B cell (primary cell): ENCODE results near the gene PPT1. TPM values are rescaled to one million over a fixed set of nuclear protein-coding genes. Genes with fewer than 3 reads are reported as not detected.

ENCODE experiments used
- ATAC-seq: fragments of 200-7000 bp; cut with Tn5 transposase; one replicate; pipeline ENCODE4 v1.10.0; 2021; ENCODE audit warnings: low read depth, mild to moderate bottlenecking, moderate number of reproducible peaks, moderate library complexity
- CTCF ChIA-PET: fragments of 350-600 bp; sonication (Branson Sonifier 250); formaldehyde crosslinking; loops from one replicate; lab custom pipeline; 2021; ENCODE audit warnings: antibody characterized with exemption, inconsistent platforms; lab: Charles Lee
- POLR2A ChIA-PET: fragments of 350-600 bp; sonication (Branson Sonifier 250); formaldehyde crosslinking; loops from one replicate; lab custom pipeline; 2021; ENCODE audit warnings: antibody characterized with exemption; lab: Charles Lee
- DNase-seq: peaks from one replicate; pipeline ENCODE4 v3.0.0; 2013
- H2AFZ ChIP-seq: 2 replicates; pipeline ENCODE4 v1.6.1; 2012; ENCODE audit warnings: mild to moderate bottlenecking, low read depth, low read length; ENCODE audit not compliant: insufficient read depth, poor library complexity, severe bottlenecking
- H3K27ac ChIP-seq, 2 donors: 1 replicate in 1 of 2; 2 replicates in 1 of 2; pipeline ENCODE4 v1.5.1; 2012 to 2013; ENCODE audit warnings: low read length in 2 of 2, mild to moderate bottlenecking in 2 of 2, moderate library complexity in 1 of 2
- H3K27me3 ChIP-seq, 4 experiments: fragments of 200-600 bp in 1 of 4; sonication (generic) in 1 of 4; replicated peaks in 1 of 4; 1 replicate in 2 of 4; 2 replicates in 2 of 4; pipeline versions ENCODE4 v1.6.1 to v1.7.0; 2013 to 2016; ENCODE audit warnings: low read length in 3 of 4, mild to moderate bottlenecking in 2 of 4, mixed read lengths in 1 of 4, moderate library complexity in 1 of 4; ENCODE audit not compliant: insufficient read depth in 4 of 4, control insufficient read depth in 3 of 4; ENCODE audit errors: control extremely low read depth in 1 of 4
- H3K36me3 ChIP-seq, 2 experiments: replicated peaks in 1 of 2; 1 replicate in 1 of 2; 2 replicates in 1 of 2; pipeline versions ENCODE4 v1.6.1 to v1.7.1; 2013; ENCODE audit warnings: low read length in 1 of 2; ENCODE audit not compliant: insufficient read depth in 2 of 2, control insufficient read depth in 1 of 2; ENCODE audit errors: control extremely low read depth in 1 of 2, extremely low read depth in 1 of 2
- H3K4me1 ChIP-seq, 2 donors: fragments of 200-600 bp in 1 of 2; sonication (generic) in 1 of 2; 1 replicate in 1 of 2; 2 replicates in 1 of 2; pipeline versions ENCODE4 v1.5.1 to v1.6.1; 2013 to 2017; ENCODE audit warnings: low read length in 2 of 2; ENCODE audit not compliant: control insufficient read depth in 2 of 2, insufficient read depth in 2 of 2
- H3K4me2 ChIP-seq: replicated peaks from 2 replicates; pipeline ENCODE3; 2012; ENCODE audit warnings: mild to moderate bottlenecking, low read depth, low read length; ENCODE audit not compliant: poor library complexity, severe bottlenecking
- H3K4me3 ChIP-seq, 5 experiments: fragments of 200-600 bp in 1 of 5; sonication (generic) in 1 of 5; 1 replicate in 3 of 5; 2 replicates in 2 of 5; pipeline versions ENCODE4 v1.5.1 to v1.7.0; 2011 to 2016; ENCODE audit warnings: low read length in 4 of 5, mild to moderate bottlenecking in 4 of 5, low read depth in 2 of 5, control low read depth in 1 of 5, moderate library complexity in 1 of 5; ENCODE audit not compliant: insufficient read depth in 1 of 5; ENCODE audit errors: control extremely low read depth in 1 of 5, extremely low read depth in 1 of 5
- H3K79me2 ChIP-seq: fragments of 200-600 bp; sonication (generic); one replicate; pipeline ENCODE4 v1.6.0; 2016; ENCODE audit warnings: low read length; ENCODE audit not compliant: control insufficient read depth, insufficient read depth
- H3K9ac ChIP-seq: fragments of 200-600 bp; sonication (generic); 2 replicates; pipeline ENCODE4 v1.6.1; 2017; ENCODE audit warnings: mild to moderate bottlenecking, low read length, moderate library complexity
- H3K9me3 ChIP-seq, 3 donors: one replicate each; pipeline versions ENCODE4 v1.6.1 to v1.7.1; 2013; ENCODE audit warnings: low read length in 2 of 3; ENCODE audit not compliant: control insufficient read depth in 2 of 3, insufficient read depth in 1 of 3; ENCODE audit errors: control extremely low read depth in 1 of 3
- H4K20me1 ChIP-seq: 2 replicates; pipeline ENCODE4 v1.6.0; 2012; ENCODE audit warnings: mild to moderate bottlenecking, low read length; ENCODE audit not compliant: insufficient read depth, control insufficient read depth, poor library complexity, severe bottlenecking
- H3K27ac Mint-ChIP-seq: one replicate; pipeline ENCODE4 v1.8.0; 2021; ENCODE audit warnings: mixed read lengths
- H3K27me3 Mint-ChIP-seq: one replicate; pipeline ENCODE4 v1.8.0; 2021; ENCODE audit warnings: mixed read lengths
- H3K4me1 Mint-ChIP-seq: one replicate; pipeline ENCODE4 v1.8.0; 2021; ENCODE audit warnings: mixed read lengths
- H3K4me3 Mint-ChIP-seq: one replicate; pipeline ENCODE4 v1.8.0; 2021; ENCODE audit warnings: mixed read lengths
- H3K9me3 Mint-ChIP-seq: one replicate; pipeline ENCODE4 v1.8.0; 2022; ENCODE audit warnings: mixed read lengths; ENCODE audit not compliant: insufficient read depth
- EZH2 ChIP-seq: IDR thresholded peaks from 2 replicates; pipeline ENCODE4 v1.6.1; 2012; ENCODE audit warnings: borderline replicate concordance, low read depth, mild to moderate bottlenecking, moderate library complexity, low read length; ENCODE audit not compliant: insufficient read depth, poor library complexity, severe bottlenecking
- whole genome bisulfite sequencing: methylation state at CpG from one replicate; pipeline ENCODE4 v1.1.5; 2013; ENCODE audit warnings: missing lambda C conversion rate; ENCODE audit not compliant: insufficient coverage; 5-methylcytosine and 5-hydroxymethylcytosine counted together
- intact Hi-C: fragments of 100-400 bp; cut with micrococcal nuclease; formaldehyde crosslinking; loops from one replicate; pipeline ENCODE4 v1.10.0; 2022
- polyA plus RNA-seq: library from polyadenylated mRNA; depleted of rRNA; stranded (reverse); fragments of >200 nt; gene quantifications from 2 replicates; pipeline ENCODE4 v1.2.3, GENCODE V29; 2012
- total RNA-seq, 2 donors: library from RNA; stranded (reverse); fragments of 120-200 nt in 1 of 2; gene quantifications; 1 replicate in 1 of 2; 2 replicates in 1 of 2; pipeline versions ENCODE4 v1.2.3 to v1.2.4, GENCODE V29; 2013 to 2022
- TF ChIP-seq, protein P1 (sequence below): fragments of 200-600 bp; IDR thresholded peaks from one replicate; pipeline ENCODE4 v1.8.0; 2022; ENCODE audit warnings: antibody characterized with exemption, mild to moderate bottlenecking

Gene PPT1
- total and polyA plus RNA-seq, 2 donors (not counting 1 experiment from before 2014, with no cell fraction given), result 10.4 to 38.2 TPM

DNA sequence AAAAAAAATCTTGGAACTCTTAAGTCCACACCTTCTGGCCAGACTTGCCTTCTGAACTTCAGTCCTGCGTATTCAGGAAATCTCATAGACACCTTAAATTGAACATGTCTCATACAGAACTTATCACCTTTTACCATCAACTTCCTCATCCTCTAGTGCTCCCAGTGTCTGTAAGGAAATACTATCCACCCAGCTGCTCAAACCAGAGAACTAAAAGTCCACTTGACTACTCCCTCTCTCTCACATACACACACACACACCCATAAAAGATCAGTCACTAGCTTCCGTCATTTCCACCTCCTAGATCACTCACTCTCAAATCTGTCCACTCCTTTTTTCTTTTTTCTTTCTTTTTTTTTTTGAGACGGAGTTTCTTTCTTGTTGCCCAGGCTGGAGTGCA is 67.4 kb downstream of the PPT1 start:
- 69% methylated on average over 2 of the region's 3 CpGs for WGBS
- intact Hi-C loops, result no loop called here

GRCh38 chr1:40027647-40028046 is 69.4 kb downstream of the PPT1 start:
- Histone ChIP-seq H3K9me3 (peaks cover 0 to 9% (median 5%) of the 10 kb centered on the region in 3 donors), H3K27me3 (no peaks in the 10 kb centered on the region), H3K79me2 (peaks cover 4% of the 10 kb centered on the region), H3K9ac (no peak overlapping the region), H3K4me3 (no peak overlapping the region), H4K20me1 (no peaks in the 10 kb centered on the region), H2AFZ (no peak overlapping the region), H3K4me2 (no peak overlapping the region), H3K36me3 (no peaks in the 10 kb centered on the region), H3K27ac (no peak overlapping the region), H3K4me1 (peaks cover 30 to 33% of the 10 kb centered on the region in 2 donors)
- CTCF ChIA-PET, result interaction anchor here (1.1 to 9.2 kb wide), 3 partner anchors 19 to 244 kb away, joined by 3 to 161 read pairs (median 4); no protein-coding TSS in a partner anchor
- H3K27ac Mint-ChIP-seq, result no peak overlapping the region
- no peaks in the 10 kb centered on the region for H3K27me3 Mint-ChIP-seq
- ATAC-seq, result no peak
- no peak for DNase-seq
- H3K9me3 Mint-ChIP-seq, result no peaks in the 10 kb centered on the region
- intact Hi-C loops, result no loop called here
- peaks cover 27% of the 10 kb centered on the region for H3K4me1 Mint-ChIP-seq
- no peak overlapping the region for H3K4me3 Mint-ChIP-seq
- TF ChIP-seq, protein P1, sequence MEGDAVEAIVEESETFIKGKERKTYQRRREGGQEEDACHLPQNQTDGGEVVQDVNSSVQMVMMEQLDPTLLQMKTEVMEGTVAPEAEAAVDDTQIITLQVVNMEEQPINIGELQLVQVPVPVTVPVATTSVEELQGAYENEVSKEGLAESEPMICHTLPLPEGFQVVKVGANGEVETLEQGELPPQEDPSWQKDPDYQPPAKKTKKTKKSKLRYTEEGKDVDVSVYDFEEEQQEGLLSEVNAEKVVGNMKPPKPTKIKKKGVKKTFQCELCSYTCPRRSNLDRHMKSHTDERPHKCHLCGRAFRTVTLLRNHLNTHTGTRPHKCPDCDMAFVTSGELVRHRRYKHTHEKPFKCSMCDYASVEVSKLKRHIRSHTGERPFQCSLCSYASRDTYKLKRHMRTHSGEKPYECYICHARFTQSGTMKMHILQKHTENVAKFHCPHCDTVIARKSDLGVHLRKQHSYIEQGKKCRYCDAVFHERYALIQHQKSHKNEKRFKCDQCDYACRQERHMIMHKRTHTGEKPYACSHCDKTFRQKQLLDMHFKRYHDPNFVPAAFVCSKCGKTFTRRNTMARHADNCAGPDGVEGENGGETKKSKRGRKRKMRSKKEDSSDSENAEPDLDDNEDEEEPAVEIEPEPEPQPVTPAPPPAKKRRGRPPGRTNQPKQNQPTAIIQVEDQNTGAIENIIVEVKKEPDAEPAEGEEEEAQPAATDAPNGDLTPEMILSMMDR, result no peak
- TF ChIP-seq EZH2, result no peak
- POLR2A ChIA-PET, result no interaction called here

More for the DNA sequence above, 67.4 kb downstream of the PPT1 start:
- TF ChIP-seq EZH2, result no peak
- TF ChIP-seq, protein P1, result no peak
- Histone ChIP-seq H3K9ac (no peak overlapping the region), H3K79me2 (no peaks in the 10 kb centered on the region), H3K27me3 (no peaks in the 10 kb centered on the region), H3K27ac (no peak overlapping the region), H2AFZ (no peak overlapping the region), H4K20me1 (no peaks in the 10 kb centered on the region), H3K36me3 (no peaks in the 10 kb centered on the region), H3K4me2 (no peak overlapping the region), H3K4me3 (no peak overlapping the region), H3K4me1 (peaks cover 31 to 33% of the 10 kb centered on the region in 2 donors), H3K9me3 (peaks cover 0 to 7% (median 5%) of the 10 kb centered on the region in 3 donors)
- ChIA-PET POLR2A (no interaction called here), CTCF (interaction anchor here (0.6 to 9.2 kb wide), 7 partner anchors 9 to 111 kb away, joined by 3 to 161 read pairs (median 3); no protein-coding TSS in a partner anchor)
- Mint-ChIP-seq H3K9me3 (no peaks in the 10 kb centered on the region), H3K27me3 (no peaks in the 10 kb centered on the region), H3K27ac (no peak overlapping the region), H3K4me1 (peaks cover 31% of the 10 kb centered on the region), H3K4me3 (no peak overlapping the region)
- DNase-seq (no peak), ATAC-seq (no peak)
